Measurements from ENCODE around the gene LEPR.

- TF ChIP-seq CTCF (IDR thresholded peaks at IDR 0.05; ENCODE audit: low read depth, low read length) (no peak), EZH2phosphoT487 (IDR thresholded peaks at IDR 0.05; ENCODE audit: low read depth) (no peak)
Measured at GRCh38 chr1:65401612-65402011, 18.9 kb upstream of the LEPR start.
